DMS53 treated with DMSO at 0.1 percent for 48 hours (cell line): ENCODE data around the gene CKAP4.

Experiments
- DNase-seq: peaks from one replicate; lab custom pipeline; 2025; ENCODE audit not compliant: unreplicated experiment; lab: John Stamatoyannopoulos, UW

CKAP4 gene

DNA sequence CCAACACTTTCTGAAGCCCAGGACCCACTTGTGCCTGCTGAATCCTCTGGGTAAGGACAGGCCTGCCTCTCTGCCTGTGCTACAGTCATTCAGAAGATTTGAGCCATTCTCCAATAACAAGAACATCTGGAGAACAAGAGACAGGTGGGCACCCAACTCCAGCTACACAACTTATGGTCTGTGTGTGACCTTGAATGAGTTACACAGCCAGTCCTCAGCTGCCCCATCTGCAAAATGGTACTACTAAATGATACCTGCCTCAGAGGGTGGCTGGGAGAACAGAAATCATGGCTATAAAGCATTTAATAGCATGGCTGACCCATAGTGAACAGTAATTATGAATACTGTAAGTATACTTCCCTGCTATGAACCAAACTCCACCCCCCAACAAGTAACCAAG is 4.2 kb downstream of the CKAP4 start:
- DNase-seq = no peak

DNA sequence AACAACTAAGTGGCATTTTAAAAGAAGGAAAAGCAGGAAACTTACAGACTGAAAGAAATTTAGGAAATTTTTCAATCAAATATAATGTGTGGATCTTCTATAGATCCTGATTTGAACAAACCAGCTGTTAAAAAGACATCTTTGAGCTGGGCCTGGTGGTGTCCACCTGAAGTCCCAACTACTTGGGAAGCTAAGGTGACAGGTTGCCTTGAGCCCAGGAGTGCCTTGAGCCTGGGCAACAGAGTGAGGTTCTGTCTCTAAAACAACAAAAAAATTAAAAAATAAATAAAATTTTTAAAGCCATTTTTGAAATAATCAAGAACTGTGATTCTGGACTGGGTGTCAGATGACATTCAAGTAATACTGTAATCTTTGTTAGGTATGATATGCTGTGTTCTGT is 7.0 kb downstream of the CKAP4 start:
- no peak for DNase-seq

DNA sequence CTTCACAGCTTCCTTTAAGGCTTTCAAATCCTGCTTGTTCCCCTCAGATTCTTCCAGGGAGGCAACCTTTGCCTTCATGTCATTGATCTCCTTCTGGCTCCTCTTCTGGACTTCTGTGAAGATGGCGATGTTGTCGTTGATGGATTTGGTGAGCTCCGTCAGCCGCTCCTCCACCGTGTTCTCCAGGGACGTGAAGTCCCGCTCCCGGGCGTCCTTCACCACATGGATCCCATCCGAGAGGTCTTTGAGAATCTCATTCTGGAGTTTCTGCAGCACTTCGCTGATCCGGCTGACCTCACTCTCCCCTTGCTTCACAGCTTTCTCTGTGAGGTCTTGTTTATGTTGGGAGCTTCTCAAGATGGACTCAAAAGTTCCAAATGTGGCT is 7.9 kb downstream of the CKAP4 start:
- no peak for DNase-seq

DNA sequence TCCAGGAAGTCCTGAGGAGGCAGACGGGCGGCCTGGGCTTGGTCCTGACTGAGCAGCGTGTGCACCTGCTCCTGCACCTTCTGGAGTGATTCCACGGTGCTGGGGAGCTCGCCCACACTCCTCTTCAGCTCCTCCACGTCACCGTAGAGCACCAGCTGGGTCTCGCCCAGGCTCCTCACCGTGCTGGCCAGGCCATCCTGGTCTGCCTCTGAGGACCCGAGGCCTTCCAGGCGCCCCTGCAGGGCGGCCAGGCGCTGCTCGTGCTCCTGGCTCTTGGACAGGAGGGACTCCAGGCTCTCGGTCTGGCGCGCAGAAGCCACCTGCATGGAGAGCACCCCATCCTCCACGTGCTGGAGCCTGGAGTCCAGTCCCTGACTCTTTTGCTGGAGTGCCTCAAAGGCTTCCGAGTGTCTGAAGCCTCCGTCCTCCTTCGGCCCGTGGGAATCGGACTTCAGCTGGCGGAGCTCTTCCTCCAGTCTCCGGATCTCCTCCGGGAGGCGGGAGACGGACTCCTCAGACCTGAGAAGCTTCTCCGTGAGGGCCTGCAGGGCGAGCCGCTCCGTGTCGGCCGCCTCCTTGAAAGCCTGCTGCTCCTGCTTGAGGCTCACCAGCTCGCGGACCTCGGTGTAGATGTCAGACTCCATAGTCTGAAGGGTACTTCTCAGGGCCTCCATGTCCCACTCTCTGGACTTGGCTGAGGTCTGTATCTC is 8.4 kb downstream of the CKAP4 start:
- DNase-seq = no peak

DNA sequence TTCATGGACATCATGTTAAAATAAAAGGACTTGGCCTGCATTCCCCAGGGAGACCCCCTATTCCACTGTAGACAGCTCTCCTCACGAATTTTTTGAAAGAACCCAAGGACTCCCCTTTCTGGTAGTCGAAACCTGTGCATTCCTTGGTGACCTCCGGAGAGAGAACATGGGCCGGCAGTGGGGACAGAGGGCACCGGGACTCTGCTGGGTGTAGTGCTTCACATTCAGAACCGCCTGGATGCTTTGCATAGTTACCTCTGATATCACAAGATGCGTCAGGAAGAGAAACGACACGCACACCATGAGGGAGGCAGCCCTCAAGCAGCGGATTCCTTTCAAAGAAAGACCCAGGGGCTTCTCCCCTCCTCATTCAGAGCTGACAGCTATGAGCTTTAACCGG is 9.7 kb downstream of the CKAP4 start:
- no peak for DNase-seq

DNA sequence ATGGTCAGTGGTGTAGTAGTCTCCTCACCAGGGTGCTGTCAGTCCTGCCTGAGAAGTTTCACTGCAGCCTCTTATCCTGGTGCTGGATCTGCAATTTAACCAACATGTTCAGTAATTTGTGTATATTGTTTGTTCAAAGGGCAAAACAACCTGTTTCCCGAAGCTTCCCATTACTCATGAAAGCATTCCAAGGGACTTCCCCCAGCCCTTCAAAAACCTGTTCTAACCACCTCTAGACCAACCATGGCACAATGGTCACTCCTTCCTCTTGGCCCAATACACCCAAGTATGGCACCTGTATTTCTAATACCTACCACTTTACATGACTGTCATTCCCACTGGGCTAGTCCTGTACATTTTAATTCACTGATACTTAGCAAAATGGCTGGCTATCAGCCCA is 12.1 kb downstream of the CKAP4 start:
- DNase-seq = no peak

DNA sequence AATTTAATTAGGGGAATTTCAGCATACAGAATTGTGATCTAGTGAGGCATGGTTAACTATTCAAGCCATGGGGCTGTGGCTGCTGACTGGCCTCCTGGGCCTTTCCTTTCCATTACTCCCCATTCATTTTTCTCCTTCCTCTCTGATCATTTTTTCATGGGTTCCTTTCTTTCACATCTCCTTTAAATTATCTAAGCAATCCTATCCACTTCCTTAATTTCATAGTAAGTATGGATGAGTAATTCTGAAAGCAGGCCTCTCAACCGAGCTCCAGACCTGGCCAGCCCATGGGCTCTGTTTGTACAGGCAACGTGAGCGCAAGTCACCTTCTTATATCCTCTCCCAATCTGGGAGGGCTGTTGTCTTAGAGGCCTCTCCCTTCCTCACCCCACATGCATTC is 13.4 kb downstream of the CKAP4 start:
- DNase-seq = no peak

DNA sequence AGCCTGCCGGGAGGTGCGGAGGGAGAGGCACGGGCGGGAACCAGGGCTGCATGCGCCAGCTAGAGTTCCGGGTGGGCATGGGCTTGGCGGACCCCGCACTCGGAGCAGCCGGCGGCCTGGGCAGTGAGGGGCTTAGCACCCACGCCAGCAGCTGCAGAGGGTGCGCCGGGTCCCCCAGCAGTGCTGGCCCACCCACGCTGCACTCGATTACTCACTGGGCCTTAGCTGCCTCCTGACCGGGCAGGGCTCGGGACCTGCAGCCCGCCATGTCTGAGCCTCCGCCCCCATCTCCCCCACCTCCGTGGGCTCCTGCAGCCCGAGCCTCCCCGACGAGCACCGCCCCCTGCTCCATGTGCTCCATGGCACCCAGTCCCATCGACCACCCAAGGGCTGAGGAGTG is 14.8 kb downstream of the CKAP4 start:
- no peak for DNase-seq

DNA sequence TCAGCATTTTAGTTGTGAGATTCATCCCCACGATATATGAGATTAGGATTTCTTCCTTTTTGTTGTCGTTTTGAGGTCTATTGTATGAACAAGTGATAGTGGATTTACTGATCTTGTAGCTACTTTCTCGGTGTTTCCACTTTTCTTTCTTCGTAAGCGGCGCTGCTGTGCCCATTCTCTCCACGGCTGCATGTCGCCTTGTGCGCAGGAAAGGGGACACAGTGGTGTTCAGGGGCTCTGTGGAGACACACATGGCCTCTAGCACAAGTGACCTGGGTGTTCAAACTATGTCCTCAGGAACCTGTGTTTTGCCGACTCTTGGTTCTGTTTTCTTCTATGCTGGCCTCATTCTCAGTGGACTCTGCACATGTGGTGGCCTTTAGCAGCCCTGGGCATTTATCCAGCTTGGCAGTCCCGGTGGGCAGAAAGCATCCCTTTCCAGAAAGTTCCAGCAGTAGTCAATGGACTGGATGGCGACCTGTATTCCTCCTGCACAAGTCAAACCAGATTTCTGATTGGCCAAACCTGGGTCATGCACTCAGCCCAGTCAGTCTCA is 18.7 kb downstream of the CKAP4 start:
- no peak for DNase-seq

DNA sequence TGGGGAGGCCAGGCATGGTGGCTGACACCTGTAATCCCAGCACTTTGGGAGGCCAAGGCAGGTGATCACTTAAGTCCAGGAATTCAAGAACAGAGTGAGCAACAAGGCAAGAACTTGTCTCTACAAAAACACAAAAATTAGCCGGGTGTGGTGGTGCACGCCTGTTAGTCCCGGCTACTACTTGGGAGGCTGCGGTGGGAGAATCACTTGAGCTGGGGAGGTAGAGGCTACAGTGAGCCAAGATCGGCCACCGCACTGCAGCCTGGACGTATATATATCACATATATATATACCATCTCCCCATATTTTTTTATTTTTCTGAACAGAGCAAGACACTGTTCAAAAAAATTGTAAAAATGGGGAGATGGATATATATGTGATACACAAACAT is 19.5 kb downstream of the CKAP4 start:
- DNase-seq = no peak

DNA sequence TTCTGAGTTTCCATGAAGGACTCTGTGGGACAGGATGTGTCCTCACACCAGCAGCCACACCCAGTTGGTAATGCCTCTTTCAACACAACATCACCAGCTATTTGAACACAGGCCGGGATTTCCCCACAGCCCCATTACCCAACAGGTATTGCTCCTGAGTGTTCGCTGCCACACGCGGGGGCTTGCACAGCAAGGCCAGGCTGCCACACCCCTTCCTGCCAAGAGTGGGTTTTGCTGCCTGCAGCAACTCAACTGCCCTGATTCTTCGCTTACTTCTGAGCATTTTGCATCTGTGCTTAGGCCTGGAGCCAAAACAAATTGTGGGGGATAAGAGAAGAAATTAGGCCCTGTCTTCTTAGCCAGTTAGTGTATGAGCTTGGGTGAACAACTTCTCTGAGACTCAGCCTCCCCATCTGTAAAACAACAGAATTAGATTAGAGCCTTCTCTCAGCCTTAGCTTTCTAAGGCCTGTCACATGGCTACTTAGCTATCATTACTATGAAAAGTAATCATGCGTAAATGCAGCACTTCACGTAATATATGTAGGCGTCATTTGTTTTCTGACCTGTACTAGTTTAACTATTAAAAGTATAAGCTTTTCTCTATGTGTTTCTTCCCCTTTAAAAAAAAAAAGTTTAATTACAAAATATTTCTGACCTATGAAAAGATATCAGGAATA is 20.0 kb downstream of the CKAP4 start:
- DNase-seq = no peak

DNA sequence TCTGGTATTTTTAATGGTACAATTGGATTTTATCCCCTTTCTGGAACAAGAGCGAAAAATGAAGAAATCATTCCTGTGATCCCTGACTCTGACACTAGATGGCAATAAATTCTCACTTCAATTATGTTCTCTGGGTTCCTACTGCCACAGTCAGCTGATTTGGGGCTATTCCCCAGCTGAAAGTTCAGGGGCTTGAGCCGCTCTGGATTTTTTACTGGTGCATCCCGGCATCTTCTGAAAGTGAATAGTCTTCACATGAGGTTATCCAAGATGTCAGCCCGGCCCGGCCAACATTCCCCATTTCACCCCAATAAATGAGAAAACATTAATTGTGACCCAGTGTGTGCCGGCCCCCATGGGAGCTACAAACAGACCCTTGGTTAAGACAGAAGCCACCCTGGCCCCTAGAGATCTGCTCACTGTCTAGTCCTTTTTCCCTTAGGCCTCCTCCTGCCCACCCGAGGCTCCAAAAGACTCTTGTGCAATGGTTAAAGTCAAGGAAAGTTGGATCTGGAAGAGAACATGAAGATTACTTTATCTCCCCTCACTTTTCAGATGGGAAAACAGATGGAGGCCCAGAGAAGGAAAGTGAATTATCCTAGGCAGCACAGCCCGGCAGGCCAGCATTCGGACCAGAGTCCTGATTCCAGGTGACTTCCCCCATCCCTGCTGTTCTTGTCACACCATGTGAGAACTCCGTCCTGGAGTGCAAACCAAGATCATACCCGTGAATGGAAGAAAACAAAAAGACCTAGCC is 20.8 kb downstream of the CKAP4 start:
- peak; percentile 78 for DNase-seq

DNA sequence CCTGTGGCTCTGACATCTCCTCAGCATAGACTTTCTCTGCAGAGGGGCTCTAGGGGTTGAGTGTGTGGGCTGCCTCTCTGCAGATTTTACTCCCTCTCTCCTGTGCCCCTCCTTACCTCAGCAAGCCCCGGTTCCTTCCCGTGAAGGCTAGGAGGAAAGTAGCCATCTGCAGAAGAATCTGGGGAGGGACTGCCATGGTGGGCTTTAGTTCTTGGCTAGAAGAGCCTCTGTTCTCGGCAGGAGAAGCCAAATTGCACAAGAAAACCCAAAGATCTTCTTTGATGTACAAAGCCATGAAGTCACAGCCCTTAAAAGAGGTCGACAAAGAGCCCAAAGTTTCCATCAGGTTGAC is 23.5 kb downstream of the CKAP4 start:
- DNase-seq = no peak

DNA sequence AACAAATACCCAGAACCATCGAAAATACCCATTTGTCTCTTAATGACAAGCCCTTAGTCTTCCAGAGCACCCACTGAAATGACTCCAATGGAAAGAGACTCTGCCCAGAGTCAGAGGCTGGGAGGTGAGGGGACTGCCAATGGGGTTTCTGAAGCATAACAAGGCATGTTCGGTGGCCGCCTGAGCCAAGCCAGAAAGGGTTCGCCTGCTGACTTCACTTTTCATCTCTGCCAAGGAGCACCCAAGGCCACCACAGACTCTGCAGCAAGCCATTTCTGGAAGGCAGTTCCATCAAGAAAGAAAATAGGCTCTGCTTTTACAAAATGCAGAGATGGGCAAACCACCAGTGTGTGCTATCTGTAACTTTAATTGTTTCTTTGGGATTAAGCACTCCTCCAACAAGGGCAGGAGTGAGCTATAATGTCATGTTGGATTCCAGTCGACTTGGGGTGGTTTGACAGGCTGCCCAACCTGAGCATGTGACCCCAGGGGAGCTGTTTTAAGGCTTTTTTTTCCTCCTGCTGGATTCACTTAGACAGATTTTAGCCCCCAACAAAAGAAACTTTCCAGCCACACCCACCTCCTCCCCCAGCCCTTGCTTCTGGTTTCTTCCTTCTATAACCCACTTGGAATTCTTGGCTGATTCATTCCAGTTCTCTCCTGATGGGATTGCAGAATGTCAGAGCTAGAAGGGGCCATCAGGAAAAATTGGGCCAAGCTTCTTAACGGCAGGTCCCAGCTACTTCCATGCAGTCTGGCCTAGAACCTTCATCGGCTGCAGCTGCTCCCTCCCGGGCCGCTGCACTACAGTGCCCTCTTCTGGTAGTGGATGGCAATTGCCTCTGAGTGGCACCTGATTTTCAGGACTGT is 24.1 kb downstream of the CKAP4 start:
- DNase-seq = peak; percentile 72

DNA sequence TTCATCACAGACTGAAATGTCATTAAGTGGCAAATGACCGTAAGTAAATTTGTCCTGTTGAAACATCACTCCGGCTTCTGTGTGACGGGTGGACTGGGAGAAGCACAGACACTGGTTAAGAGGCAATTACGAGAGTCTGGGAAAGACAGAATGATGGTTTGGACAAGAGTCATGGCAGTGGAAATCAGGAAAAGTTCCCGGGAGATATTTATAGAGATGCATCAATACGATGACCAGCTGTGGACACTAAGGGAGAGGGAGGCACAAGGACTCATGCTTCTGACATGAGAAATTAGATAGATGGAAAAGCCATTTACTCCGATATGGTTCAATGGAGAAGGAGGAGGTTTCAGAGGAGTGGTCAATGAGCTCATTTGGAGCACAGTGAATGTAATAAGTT is 27.3 kb downstream of the CKAP4 start:
- no peak for DNase-seq

DNA sequence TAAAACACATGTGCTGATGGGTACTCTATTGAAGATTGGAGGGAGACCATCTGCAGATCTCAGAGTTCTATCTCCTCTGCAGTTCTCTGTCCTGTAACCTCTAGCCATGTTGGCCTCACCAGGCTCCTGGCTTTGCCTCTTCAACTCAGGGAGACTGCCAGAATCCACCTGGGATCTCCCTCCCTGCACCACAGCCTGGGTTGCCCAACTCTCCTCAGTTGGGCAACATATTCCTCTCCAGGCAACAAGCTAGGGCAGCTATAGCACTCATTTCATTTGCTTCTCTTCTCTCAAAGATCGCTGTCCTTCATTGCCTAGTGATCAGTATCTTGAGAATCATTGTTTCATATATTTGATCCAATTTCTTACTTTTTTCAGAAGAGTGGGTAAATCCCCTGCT is 28.8 kb downstream of the CKAP4 start:
- no peak for DNase-seq

DNA sequence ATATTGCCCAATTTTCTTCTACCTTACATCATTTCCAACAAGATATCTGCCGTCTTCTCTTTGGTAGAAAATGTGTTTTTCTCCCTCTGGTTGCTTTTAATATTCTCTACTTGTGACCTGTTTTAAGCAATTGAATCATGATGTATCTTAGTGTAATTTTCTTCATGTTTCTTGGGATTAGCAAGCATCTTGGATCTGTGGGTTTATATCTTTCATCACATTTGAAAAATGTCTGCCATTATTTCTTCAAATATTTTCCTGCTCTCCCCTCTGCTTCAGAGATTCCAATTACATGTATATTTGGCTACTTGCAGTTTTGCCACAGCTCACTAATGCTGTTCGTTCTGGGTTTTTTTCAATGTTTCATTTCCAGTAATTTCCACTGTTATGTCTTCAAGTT is 30.1 kb downstream of the CKAP4 start:
- DNase-seq = no peak

DNA sequence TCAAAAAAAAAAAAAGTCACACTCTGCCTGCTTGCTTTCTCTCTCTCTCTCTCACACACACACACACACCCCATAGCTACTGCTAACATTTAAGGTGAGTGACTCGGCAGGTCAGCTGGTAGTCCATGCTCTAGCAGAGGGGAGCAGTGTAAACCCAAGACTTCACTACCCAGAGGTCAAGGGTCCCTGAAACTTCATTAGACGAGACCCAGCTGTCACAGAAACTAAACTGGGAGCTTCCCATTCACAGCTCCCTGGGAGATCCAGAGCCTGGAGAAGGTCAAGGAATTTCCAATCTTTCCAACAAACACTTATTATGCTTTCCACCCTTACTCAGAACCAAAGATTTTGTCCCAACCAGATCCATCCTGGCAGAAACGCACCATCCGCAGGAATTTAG is 33.2 kb downstream of the CKAP4 start:
- DNase-seq = no peak

DNA sequence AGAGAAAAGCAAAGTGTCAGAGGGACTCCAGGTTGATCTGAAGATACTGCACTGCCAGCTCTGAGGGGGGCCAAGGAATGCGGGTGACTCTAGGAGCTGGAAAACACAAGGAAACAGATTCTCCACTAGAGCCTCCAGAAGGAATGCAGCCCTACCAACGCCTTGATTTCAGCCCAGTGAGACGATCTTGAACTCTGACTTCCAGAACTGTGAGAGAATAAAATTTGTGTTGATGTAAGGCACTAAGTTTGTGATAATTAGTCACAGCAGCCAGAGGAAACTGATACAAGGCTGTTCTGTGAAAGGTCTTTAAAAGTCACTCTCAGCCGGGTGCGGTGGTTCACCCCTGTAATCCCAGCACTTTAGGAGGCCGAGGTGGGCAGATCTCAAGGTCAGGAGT is 34.2 kb downstream of the CKAP4 start:
- no peak for DNase-seq

DNA sequence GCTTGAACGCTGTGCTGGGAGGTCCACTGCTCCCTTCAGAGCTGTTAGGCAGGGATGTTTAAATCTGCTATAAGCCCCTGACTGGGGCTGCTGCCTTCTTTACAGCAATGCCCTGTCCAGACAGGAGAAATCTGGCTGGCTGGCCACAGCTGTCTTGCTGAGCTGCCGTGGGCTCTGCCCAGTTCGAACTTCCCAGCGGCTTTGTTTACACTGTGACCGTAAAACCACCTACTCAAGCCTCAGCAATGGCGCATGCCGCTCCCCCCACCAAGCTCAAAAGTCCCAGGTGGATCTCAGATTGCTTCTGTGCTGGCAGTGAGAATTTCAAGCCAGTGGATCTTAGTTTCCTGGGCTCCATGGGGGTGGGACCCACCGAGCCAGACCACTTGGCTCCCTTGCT is 35.8 kb downstream of the CKAP4 start:
- DNase-seq = no peak
